Left colon (tissue), 2 donors: ENCODE measurements around the gene PDE4DIP. TPM values are rescaled to one million over a fixed set of nuclear protein-coding genes. Genes with fewer than 3 reads are reported as not detected.
A peak's percentile ranks its signal among the peaks of the same experiment; 100 is the strongest.
"Not testable (repeated sequence)": the region's sequence is repeated elsewhere in the genome, so short reads cannot be mapped to it uniquely, and the experiment has no call there.

Experiments used
- ATAC-seq: fragments of 200-7000 bp; cut with Tn5 transposase; one replicate; pipeline ENCODE4 v1.9.1; 2020; ENCODE audit warnings: mild to moderate bottlenecking, moderate library complexity
- DNase-seq, 2 donors: peaks; one replicate each; pipeline ENCODE4 v3.0.0-alpha.2; 2020
- intact Hi-C, 2 donors: fragments of 100-400 bp; cut with DNase I in 1 of 2; cut with micrococcal nuclease in 1 of 2; formaldehyde crosslinking; loops; one replicate each; pipeline versions ENCODE4 v1.11.2 to v1.14.0; 2022; cut with DNase I, micrococcal nuclease
- total RNA-seq, 2 donors: library from RNA; stranded (reverse); fragmentation: NEBNext Ultra II Directional; extraction: Animal tissue kit (Norgen Biotek cat#: 25700); gene quantifications; one replicate each; pipeline ENCODE4 v1.2.1, GENCODE V29; 2021
- donor health status: DM: no; HTN: no; CAD: no.
- donor health status: DM: yes; HTN: yes; CAD: no.

Gene PDE4DIP
- total RNA-seq, 2 donors from 2014 or later = 50.6 to 74.1 TPM

DNA sequence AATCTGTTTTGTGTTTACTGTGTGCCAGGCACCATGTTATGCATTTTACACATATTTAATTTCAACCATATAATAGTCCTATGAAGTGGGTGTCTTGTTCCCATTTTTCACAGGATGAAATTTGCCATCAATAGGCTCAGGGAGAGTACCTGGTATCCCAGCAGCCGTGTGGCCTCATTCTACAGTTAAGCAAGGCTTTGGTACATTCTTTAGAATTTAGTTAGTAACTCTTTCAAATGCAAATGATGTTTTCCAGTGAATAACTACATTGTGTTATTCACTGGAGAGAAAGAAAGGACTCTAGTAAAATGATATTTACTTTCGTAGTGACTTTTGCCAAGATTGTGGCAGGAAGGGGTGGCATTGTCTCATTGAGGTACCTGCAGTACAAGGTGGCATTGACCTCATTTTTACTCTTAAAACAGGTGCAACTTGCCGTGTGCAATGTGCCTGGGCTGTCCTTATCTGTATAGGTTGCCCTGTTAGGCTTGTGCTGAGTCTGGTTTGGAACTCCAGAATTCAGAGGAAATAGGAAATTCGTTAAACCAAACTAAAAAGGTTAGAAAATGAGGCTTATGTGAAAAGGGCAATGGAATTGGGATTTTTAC, 65.1 kb downstream of the PDE4DIP start:
- intact Hi-C loops, ATAC-seq, DNase-seq: not testable (repeated sequence)

DNA sequence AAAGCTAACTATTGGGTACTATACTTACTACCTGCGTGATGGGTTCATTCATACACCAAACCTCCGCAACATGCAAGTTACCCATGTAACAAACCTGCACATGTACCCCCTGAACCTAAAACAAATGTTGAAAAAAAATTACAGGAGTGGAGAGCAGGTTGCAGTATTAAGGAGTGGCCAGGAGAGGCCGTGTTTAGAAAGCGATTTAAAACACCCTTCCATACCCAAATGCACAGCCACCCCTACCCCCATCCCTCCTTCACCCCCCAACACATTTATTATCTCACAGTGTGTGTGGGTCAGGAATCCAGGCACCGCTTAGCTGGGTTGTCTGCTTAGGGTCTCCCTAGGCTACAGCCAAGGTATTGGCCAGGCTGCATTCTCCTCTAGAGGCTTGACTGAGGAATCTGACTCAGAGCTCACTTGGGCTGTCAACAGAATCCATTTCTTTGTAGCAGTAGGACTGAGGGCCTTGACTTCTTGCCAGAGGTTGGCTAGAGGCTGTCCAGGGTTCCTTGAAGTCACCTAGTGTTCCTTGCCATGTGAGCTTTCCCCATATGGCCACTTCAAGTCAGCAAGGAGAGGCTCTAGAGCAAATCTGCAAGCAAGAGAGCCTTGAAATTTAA, 67.2 kb downstream of the PDE4DIP start:
- intact Hi-C loops, DNase-seq: not testable (repeated sequence)
- peak; percentile 70 for ATAC-seq

DNA sequence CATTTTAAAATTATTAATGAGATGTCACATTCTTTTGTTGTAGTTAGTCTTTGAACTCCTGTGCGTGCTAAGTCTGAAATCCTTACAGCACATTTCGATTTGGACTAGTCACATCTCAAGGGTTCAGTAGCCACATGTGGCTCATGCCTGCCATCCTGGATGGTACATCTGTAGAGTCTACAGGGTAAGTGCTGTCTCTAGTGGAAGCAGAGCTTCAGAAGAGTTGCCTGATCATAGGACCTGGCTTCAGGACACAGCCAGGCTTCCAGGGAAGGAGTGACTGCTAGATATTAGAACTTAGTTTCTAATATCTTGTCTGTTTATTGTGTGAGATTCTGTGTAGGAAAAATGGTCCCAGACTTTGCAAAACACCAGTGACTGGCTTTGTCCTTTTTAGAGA, 72.0 kb downstream of the PDE4DIP start:
- ATAC-seq, DNase-seq, intact Hi-C loops: not testable (repeated sequence)

DNA sequence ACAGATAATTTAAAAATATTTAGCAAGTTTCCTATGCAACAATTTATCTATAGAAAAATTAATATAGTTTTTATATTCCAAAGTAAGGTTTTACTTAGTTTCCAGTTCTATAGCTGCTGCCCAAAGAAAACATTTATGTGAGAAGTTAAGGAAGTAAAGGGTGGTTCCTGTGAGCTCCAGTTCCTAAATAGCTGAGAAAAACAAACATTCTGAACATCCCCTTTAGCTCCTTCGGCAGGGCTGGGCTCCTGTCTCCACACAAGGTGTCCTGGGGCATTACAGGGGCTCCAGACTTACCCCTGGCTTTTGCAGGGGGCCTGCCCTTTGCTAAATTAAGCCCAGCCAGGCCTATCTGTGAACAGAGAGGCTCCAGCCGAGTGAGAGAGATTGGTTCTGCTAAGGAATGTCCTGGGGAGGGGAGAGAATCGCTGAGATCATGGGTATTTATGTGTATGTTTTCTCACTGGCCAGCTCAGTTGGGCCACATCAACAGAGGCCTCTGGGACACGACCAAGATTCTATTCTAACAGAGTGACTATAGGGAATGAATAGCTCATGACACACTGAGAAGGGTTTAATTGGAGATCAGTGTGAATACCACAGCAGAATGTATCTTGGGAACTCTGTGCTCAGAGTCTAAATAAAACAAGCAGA, 72.6 kb downstream of the PDE4DIP start:
- ATAC-seq = peak; percentile 16
- DNase-seq, intact Hi-C loops: not testable (repeated sequence)

DNA sequence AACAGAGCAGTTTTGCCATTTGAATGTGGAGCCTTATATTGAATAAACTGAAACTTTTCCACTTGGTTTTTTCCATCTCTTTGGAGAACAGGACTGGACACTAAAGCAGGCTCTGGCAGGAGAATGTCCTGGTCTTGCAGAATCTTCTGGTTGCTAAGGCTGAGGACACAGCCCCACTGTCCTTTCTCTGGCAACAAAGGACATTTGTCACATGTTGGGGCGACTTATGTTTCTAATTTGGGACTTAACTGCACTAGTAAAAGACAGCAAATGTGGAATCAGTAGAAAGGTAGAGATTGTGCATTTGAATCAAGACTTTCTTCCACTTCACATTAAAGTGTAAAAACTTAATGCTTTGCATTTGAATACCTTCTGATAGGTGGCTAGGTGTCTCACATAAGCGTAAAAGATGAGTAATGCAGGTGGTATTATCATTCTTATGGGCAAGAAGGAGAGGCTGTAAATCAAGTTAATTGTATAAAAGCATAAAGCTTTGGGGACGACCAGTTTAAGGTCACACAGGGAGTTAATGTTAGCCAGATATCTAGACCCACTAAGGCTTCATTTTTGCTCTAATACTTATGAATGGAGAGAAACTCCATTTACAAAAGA, 74.7 kb downstream of the PDE4DIP start:
- DNase-seq, ATAC-seq, intact Hi-C loops: not testable (repeated sequence)

DNA sequence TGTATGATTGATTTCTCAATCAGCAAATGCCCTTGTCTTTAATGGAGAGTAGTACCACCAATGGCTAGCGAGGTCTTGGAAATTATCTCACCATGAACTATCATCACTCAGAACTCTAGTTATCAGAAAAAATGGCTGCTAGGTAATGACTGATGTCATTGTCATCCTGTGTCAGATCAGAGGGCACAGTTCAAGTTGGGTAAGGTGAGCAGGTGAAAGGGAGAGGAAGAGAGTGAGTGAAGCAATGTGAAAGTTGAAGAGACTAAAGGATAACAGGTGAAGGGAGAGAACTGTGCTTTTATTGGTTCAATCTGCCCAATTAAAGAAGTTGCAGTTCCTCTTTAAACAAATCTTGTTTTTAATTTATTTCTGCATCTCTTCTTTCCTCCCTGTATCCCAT, 76.8 kb downstream of the PDE4DIP start:
- DNase-seq, intact Hi-C loops: not testable (repeated sequence)
- ATAC-seq = peak; percentile 35

DNA sequence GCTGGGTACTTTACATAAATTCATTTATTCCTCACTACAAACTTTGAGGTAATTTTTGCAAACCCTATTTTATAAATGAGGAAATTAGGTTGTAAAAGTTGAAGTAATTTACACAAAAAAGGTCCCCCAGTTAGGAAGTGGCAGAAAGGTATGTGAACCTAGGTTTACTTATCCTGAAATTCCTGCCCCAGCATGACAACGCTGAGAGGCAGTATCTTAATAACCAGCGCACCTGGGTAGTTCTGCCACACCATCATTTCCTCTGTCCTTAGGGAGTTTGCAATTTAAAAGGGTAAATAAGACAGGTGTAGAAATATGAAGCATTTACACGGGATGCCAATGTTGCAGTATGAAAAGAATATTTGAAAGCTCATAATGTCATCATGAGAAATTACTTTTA, 79.6 kb downstream of the PDE4DIP start:
- intact Hi-C loops, DNase-seq, ATAC-seq: not testable (repeated sequence)

DNA sequence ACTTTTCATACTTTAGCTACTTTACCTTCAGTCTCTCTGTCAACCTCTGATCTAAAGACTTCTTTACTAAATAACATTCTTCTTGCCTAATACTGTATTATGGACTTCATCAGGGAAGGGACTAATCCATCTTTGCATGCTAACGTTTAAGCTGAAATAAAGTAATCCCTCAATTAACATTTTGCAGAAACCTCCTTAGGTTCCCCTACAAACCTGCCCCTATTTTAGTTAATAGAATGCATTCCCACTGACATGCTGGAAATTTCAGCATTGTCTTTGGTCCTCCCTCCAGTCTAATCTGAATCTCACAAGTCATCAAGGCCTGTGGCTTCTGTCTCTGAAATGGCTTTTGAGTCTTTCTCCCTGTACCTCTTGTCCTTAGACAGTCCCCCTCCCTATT, 83.4 kb downstream of the PDE4DIP start:
- intact Hi-C loops, ATAC-seq: not testable (repeated sequence)

DNA sequence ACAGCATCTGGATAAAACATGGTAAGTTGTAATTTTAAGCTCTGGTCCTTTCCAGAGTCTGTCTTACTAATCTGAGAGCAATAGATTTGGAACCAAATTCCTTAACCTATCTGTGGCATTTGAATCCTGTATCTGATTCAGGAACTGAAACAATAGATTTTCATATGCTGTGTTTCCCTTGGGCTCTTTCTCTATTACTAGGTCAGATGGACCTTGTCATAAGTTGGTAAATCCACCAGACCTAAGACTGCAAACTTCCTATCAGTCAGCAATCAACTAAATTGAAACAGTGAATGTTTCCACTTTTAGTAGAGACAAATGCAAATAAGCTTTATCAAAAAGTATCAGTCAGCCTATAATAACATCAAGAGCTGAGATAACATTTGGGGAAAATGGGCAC, 85.0 kb downstream of the PDE4DIP start:
- intact Hi-C loops, DNase-seq, ATAC-seq: not testable (repeated sequence)

More for the DNA sequence above, 83.4 kb downstream of the PDE4DIP start:
- DNase-seq = not testable (repeated sequence)

DNA sequence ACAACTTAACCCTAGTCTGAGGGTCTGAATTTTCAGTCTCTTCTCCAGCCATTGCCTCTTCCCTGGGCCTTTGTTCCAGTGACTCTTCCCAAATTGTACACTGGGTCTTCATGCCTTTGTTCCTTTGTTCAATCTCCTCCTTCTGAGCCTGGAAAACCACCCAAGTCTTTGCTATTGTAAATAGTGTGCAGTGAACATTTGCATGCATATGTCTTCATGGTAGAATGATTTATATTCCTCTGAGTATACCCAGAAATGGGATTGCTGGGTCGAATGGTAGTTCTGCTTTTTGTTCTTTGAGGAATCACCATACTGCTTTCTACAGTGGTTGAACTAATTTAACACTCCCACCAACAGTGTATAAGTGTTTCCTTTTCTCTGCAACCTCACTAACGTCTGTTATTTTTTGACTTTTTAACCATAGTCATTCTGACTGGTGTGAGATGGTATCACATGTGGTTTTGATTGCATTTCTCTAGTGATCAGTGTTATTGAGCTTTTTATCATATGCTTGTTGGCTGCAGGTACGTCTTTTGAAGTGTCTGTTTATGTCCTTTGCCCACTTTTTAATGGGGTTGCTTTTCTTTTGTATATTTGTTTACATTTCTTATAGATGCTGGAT, 91.3 kb downstream of the PDE4DIP start:
- DNase-seq, intact Hi-C loops, ATAC-seq: not testable (repeated sequence)

DNA sequence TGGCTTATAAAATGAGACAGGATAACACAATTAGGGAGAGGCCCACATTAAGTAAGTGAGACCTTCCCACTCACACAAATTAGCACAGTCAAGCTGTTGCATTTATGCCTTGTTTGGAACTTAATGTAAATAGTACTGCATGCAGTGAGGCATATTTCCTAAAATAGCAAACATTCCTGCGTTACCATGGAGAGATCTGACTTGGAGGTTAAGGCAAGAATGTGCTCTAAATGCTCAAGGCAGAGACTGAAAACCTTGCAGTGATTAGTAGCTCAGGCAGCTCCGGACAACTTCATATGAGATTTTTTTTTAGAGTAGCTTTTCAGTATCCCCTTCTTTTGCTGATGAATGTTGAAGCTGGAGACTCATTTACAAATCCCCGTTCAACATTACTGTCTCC, 98.7 kb downstream of the PDE4DIP start:
- ATAC-seq, intact Hi-C loops, DNase-seq: not testable (repeated sequence)

DNA sequence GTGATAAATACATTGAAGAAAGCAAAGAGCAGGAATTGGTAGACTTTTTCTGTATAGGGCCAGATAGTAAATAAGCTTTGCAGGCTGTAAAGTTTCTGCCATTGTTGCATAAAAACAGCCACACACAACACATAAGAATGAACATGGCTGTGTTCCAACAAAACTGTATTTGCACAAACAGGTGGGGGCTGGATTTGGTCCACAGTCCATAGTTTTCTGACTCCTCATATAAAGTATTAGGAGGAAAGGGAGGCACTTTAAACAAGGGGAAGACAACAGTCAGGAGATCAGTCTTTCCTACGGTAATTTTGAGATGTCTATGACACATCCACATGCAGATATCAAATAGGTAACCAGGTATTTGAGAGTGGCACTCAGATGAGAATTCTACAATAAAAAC, 100.9 kb downstream of the PDE4DIP start:
- peak; percentile 95 for ATAC-seq
- intact Hi-C loops, DNase-seq: not testable (repeated sequence)

DNA sequence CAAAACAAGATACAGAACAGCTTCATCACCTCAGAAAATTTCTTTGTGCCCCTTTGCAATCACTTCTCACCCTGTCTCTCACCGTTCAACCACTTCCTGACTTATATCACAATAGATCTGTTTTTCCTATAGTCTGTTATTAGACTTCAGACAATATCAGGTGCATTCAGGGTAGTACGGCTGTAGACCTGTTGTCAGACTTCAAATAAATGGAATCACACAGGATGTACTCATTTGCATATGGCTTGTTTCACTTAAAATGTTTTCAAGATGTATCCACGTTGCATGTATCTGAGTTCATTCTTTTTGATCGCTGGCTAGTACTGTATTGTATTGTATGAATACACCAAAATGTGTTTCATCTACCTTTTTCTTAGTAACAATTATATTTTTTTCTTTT, 104.5 kb downstream of the PDE4DIP start:
- DNase-seq, ATAC-seq, intact Hi-C loops: not testable (repeated sequence)

DNA sequence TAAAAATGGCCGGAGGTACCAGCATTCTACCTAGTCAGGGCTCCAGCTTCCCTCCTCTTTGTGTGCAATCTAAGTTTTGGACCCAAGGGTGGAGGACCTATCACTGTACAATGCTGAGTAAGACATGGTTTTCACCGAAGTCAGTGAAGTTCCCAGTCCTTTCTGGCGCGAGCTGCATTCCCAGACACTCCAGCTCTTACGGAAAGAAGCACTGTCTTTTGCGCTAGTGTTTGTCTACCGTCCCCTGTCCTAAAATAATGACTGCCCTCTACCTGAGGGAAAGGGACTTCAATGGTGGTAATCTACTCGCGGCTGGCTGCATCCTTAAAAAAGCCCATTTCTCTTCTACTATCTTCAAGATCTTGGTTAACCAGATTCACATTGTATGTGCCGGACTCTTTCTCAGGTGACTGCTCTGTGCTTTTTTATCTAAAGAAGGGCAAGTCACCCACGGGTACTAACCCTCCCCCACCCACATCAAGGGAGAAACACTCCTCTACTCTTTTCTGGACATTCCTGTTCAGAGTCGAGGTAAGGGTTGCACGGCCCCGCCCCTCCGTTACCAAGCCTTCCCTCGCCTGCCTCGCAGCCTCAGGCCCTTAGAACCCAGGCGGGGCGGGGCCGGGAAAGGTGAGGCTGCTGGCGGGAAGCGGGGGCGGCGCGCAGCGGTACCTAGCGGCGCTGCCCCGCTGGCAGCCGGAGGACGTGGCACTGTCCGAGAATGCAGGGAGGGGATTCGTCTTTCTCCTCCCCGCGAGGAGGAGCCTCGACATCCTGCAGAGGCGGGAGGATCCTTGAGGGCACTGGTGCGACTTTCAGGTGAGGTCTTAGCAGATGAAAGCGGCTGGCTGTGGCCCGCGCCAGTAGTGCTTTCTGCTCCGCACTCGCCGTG, 107.4 kb downstream of the PDE4DIP start:
- peak; percentile 88 for ATAC-seq
- DNase-seq = peak; percentile 78 to 85
- intact Hi-C loops = not testable (repeated sequence)

DNA sequence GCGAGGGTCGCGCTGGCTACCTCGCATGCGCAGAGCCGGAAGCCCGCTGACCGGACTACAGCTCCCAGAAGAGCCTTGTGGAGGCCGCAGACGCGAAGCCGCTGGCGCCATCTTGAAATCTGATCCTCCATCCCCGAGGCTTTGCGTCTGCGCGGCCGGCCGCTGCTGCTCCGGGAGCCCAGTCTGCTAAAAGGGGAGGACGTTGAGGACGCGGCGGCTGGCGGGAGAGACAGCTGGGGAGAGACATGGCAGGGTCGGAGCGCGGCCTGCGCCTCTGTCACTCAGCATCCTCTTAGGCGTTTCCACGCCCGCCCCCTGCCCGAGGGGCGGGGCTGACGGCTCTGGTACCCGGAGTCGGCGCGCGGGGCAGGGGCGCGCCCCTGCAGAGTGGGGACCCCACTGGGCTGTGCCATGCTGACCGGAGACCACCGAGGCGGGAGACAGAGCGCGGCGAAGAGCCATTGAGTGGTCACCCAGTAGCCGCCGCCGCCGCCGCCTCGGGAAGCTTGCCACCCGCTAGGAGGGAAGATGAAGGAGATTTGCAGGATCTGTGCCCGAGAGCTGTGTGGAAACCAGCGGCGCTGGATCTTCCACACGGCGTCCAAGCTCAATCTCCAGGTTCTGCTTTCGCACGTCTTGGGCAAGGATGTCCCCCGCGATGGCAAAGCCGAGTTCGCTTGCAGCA, 108.2 kb downstream of the PDE4DIP start:
- DNase-seq = peak; percentile 79
- ATAC-seq = peak; percentile 80
- intact Hi-C loops = not testable (repeated sequence)

DNA sequence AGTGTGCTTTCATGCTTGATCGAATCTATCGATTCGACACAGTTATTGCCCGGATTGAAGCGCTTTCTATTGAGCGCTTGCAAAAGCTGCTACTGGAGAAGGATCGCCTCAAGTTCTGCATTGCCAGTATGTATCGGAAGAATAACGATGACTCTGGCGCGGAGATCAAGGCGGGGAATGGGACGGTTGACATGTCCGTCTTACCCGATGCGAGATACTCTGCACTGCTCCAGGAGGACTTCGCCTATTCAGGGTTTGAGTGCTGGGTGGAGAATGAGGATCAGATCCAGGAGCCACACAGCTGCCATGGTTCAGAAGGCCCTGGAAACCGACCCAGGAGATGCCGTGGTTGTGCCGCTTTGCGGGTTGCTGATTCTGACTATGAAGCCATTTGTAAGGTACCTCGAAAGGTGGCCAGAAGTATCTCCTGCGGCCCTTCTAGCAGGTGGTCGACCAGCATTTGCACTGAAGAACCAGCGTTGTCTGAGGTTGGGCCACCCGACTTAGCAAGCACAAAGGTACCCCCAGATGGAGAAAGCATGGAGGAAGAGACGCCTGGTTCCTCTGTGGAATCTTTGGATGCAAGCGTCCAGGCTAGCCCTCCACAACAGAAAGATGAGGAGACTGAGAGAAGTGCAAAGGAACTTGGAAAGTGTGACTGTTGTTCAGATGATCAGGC, 108.8 kb downstream of the PDE4DIP start:
- intact Hi-C loops = not testable (repeated sequence)
- DNase-seq (peak; percentile 30 to 36), ATAC-seq (peak; percentile 2)

DNA sequence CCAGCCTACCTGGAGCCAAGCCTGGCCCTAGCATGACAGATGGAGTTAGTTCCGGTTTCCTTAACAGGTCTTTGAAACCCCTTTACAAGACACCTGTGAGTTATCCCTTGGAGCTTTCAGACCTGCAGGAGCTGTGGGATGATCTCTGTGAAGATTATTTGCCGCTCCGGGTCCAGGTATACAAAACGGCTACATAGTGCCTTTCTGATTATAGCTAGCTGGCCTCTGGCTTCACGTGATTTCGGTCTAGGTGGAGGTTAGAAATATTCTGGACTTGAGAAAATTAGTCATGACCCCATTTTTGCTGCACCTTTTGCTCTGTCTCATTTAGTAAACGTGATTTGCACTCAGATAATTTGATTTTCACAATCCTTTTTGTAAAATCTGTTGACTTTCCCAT, 109.5 kb downstream of the PDE4DIP start:
- ATAC-seq, intact Hi-C loops: not testable (repeated sequence)
- peak in 1 of 2 donors; percentile 4 for DNase-seq
